Gastroesophageal sphincter (tissue), 3 donors: ENCODE results near the gene TTC7B.

Experiments used
- CTCF ChIP-seq, 4 experiments: fragments of 200-600 bp in 2 of 4; fragments of 450-650 bp in 2 of 4; sonication (generic) in 1 of 4; IDR thresholded peaks; one replicate each; pipeline ENCODE4 v1.5.1; 2017 to 2019; ENCODE audit warnings: antibody characterized with exemption in 4 of 4, mild to moderate bottlenecking in 2 of 4, moderate library complexity in 2 of 4
- POLR2A ChIP-seq, 2 donors: fragments of 450-650 bp; IDR thresholded peaks; one replicate each; pipeline ENCODE4 v1.6.1; 2017; ENCODE audit warnings: antibody characterized with exemption in 2 of 2, mild to moderate bottlenecking in 2 of 2, moderate library complexity in 1 of 2
- POLR2AphosphoS5 ChIP-seq: sonication (generic); formaldehyde crosslinking; IDR thresholded peaks from one replicate; pipeline ENCODE4 v1.6.1; 2017; ENCODE audit warnings: antibody characterized with exemption

- no peak for TF ChIP-seq CTCF (IDR thresholded peaks at IDR 0.05)
- no peak for TF ChIP-seq POLR2A (IDR thresholded peaks at IDR 0.05)
- no peak for TF ChIP-seq POLR2AphosphoS5
Measured at GRCh38 chr14:90805084-90805391, 11.2 kb downstream of the TTC7B start.
